Fibroblast of villous mesenchyme (primary cell): ENCODE results near the gene C6orf163. TPM values are rescaled to one million over a fixed set of nuclear protein-coding genes. Genes with fewer than 3 reads are reported as not detected.

ENCODE experiments used
- DNase-seq: peaks from one replicate; pipeline ENCODE4 v3.0.0-alpha.2; 2010; ENCODE audit warnings: low read depth
- H3K4me3 ChIP-seq: 2 replicates; pipeline ENCODE4 v1.5.1; 2011; ENCODE audit warnings: low read depth, mild to moderate bottlenecking, low read length
- total RNA-seq: library from RNA; depleted of rRNA; stranded (reverse); fragments of >200 nt; gene quantifications from 2 replicates; pipeline ENCODE4 v1.2.3, GENCODE V29; 2012
- TF ChIP-seq, protein P1 (sequence below): IDR thresholded peaks from 2 replicates; pipeline ENCODE4 v1.5.1; 2012; ENCODE audit warnings: low read depth, mild to moderate bottlenecking, low read length; ENCODE audit not compliant: insufficient read depth

Gene C6orf163
- total RNA-seq, 1 donor: 2.6 TPM

- TF ChIP-seq, protein P1, sequence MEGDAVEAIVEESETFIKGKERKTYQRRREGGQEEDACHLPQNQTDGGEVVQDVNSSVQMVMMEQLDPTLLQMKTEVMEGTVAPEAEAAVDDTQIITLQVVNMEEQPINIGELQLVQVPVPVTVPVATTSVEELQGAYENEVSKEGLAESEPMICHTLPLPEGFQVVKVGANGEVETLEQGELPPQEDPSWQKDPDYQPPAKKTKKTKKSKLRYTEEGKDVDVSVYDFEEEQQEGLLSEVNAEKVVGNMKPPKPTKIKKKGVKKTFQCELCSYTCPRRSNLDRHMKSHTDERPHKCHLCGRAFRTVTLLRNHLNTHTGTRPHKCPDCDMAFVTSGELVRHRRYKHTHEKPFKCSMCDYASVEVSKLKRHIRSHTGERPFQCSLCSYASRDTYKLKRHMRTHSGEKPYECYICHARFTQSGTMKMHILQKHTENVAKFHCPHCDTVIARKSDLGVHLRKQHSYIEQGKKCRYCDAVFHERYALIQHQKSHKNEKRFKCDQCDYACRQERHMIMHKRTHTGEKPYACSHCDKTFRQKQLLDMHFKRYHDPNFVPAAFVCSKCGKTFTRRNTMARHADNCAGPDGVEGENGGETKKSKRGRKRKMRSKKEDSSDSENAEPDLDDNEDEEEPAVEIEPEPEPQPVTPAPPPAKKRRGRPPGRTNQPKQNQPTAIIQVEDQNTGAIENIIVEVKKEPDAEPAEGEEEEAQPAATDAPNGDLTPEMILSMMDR: no peak
- peak; percentile 56 for DNase-seq
These were observed 62.9 kb downstream of the C6orf163 start for GRCh38 chr6:87407561-87407900.

GRCh38 chr6:87407901-87408720, 63.5 kb downstream of the C6orf163 start, which contains the start of gene CFAP206:
Gene CFAP206 (plus strand): TSS chr6:87407972. CDS start chr6:87409840, 1,868 bp downstream.
- TF ChIP-seq, protein P1: peak; percentile 29
- H3K4me3 ChIP-seq: peak within 1 kb of the TSS; percentile 91
- DNase-seq: peak; percentile 88

More at GRCh38 chr6:87407561-87407900, 62.9 kb downstream of the C6orf163 start:
- peak overlapping the region; percentile 91 for H3K4me3 ChIP-seq

GRCh38 chr6:87408721-87409155, 64.1 kb downstream of the C6orf163 start:
- TF ChIP-seq, protein P1: no peak
- DNase-seq: no peak

More at GRCh38 chr6:87408721-87409155, 64.1 kb downstream of the C6orf163 start:
- H3K4me3 ChIP-seq: peak overlapping the region; percentile 91

Other genes starting within 250 kb of the C6orf163 start
- gene CGA, start 249.7 kb upstream of the C6orf163 start, total RNA-seq: 0.32 TPM in 1 of 2 replicates, not detected in the other
- gene ZNF292, start 189.2 kb upstream of the C6orf163 start, total RNA-seq: 27.7 and 32.8 TPM in 2 replicates
- gene SMIM8, start 22.2 kb upstream of the C6orf163 start, total RNA-seq: 4.8 and 5.6 TPM in 2 replicates
- 0.43 and 0.97 TPM in 2 replicates for gene GJB7, start 15.5 kb upstream of the C6orf163 start, total RNA-seq
- gene CFAP206, start 63.2 kb downstream of the C6orf163 start, total RNA-seq: 0.86 TPM in 1 of 2 replicates, not detected in the other
- 10.0 and 18.6 TPM in 2 replicates for gene SLC35A1, start 128.2 kb downstream of the C6orf163 start, total RNA-seq
- gene RARS2, start 245.2 kb downstream of the C6orf163 start, total RNA-seq: 42.5 and 51.8 TPM in 2 replicates
- gene ORC3, start 245.3 kb downstream of the C6orf163 start, total RNA-seq: 25.4 and 32.0 TPM in 2 replicates